GM12878 (cell line): ENCODE data around the gene CASP12.

Experiments
- EZH2 ChIP-seq: IDR thresholded peaks from 2 replicates; pipeline ENCODE4 v1.6.1; 2012; ENCODE audit warnings: low read depth, mild to moderate bottlenecking, control low read depth, inconsistent platforms, low read length, borderline replicate concordance; ENCODE audit not compliant: control insufficient read depth
- SMC3 ChIP-seq: IDR thresholded peaks from 2 replicates; pipeline ENCODE4 v1.6.1; 2011; ENCODE audit warnings: low read length, improper control_type of control experiment, borderline replicate concordance
- SUZ12 ChIP-seq: fragments of 200-600 bp; sonication (generic); IDR thresholded peaks from one replicate; pipeline ENCODE4 v1.6.1; 2018; ENCODE audit warnings: antibody characterized with exemption, mild to moderate bottlenecking; ENCODE audit not compliant: unreplicated experiment
- ZBED1 ChIP-seq: IDR thresholded peaks from 2 replicates; pipeline ENCODE4 v1.6.1; 2016; ENCODE audit warnings: borderline replicate concordance

DNA sequence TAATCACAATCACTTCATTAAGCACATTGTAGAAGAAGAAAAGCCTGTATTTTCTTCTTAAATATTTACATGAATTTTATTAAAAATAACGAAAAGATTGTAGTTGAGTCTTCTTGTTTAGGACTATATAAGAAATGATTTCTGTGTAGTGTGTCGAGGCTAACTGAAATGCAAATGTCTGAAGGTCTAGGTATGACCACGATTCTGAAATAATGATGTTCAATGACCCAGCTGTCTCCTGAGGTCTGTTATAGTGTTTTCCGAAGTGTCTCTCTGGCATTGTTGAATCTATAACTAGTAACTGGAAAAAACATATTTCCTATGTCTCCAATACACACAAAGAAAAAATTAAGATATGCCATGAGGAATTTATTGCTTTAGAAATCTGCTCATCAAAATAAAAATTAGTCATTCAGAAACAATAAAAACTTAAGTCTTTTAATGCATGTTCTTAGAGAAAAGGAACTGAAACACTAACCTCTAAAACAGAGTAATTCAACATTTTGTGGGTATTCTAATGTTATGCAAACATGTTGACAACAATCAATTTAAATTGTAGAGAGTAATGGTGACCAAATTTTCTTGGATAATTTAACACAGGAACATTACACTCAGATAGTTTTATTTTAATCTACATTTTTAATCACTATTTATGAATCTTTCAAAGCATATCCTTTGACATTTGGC is 55.0 kb downstream of the CASP12 start:
- TF ChIP-seq EZH2, result no peak
- TF ChIP-seq SMC3, result no peak
- no peak for TF ChIP-seq ZBED1
- no peak for TF ChIP-seq SUZ12
